ENCODE results near the gene CXCL16. TPM values are rescaled to one million over a fixed set of nuclear protein-coding genes. Genes with fewer than 3 reads are reported as not detected.
A peak's percentile ranks its signal among the peaks of the same experiment; 100 is the strongest.

Gene CXCL16
- total and polyA plus RNA-seq, 12 donors: 2.4 to 50.1 (median 36.2) TPM

GRCh38 chr17:4771519-4772234, 31.9 kb upstream of the CXCL16 start, which contains the start of gene TM4SF5:
Gene TM4SF5 (plus strand): TSS chr17:4771886. CDS start chr17:4771923, 37 bp downstream.
- intact Hi-C loops (cut with DNase I): no loop called here
- Histone ChIP-seq H3K9me3 (replicated peaks in 1 of 3) (no peaks in the 10 kb centered on the region), H3K36me3 (replicated peaks in 1 of 2) (no peaks in the 10 kb centered on the region), H3K27ac (no peak within 1 kb of the TSS), H3K27me3 (no peaks in the 10 kb centered on the region), H3K4me1 (replicated peaks in 1 of 2) (no peaks in the 10 kb centered on the region), H3K4me3 (no peak within 1 kb of the TSS)
- TF ChIP-seq CTCF (IDR thresholded peaks at IDR 0.05) (no peak), POLR2A (IDR thresholded peaks at IDR 0.05) (no peak)
- no peak for DNase-seq
- WGBS, 4 donors: 61 to 71% (median 66%) methylated on average over 12 to 13 of the region's 13 CpGs

GRCh38 chr17:4769628-4770027, 29.9 kb upstream of the CXCL16 start:
- Histone ChIP-seq H3K9me3 (replicated peaks in 1 of 3) (no peaks in the 10 kb centered on the region), H3K27me3 (no peaks in the 10 kb centered on the region), H3K36me3 (replicated peaks in 1 of 2) (no peaks in the 10 kb centered on the region), H3K27ac (no peak overlapping the region), H3K4me3 (no peak overlapping the region), H3K4me1 (replicated peaks in 1 of 2) (no peaks in the 10 kb centered on the region)
- TF ChIP-seq CTCF (IDR thresholded peaks at IDR 0.05) (no peak), POLR2A (IDR thresholded peaks at IDR 0.05) (no peak)
- WGBS, 4 donors: 73 to 93% (median 84%) methylated on average over 2 of the region's 2 CpGs
- intact Hi-C loops (cut with DNase I): no loop called here
- DNase-seq: no peak

- TF ChIP-seq CTCF (IDR thresholded peaks at IDR 0.05) (no peak), POLR2A (IDR thresholded peaks at IDR 0.05) (no peak)
- H3K4me1 ChIP-seq (replicated peaks in 1 of 2): no peaks in the 10 kb centered on the region
- H3K27ac ChIP-seq: peak overlapping the region in 2 of 5 donors; percentile 30 to 53
- no peaks in the 10 kb centered on the region for H3K9me3 ChIP-seq (replicated peaks in 1 of 3)
- no peaks in the 10 kb centered on the region for H3K36me3 ChIP-seq (replicated peaks in 1 of 2)
- no peak overlapping the region for H3K4me3 ChIP-seq
- no peaks in the 10 kb centered on the region for H3K27me3 ChIP-seq
- peak in 1 of 7 donors; percentile 26 for DNase-seq
- 65 to 75% (median 73%) methylated on average over 6 of the region's 6 CpGs for WGBS, 4 donors
- intact Hi-C loops (cut with DNase I): no loop called here
These were observed 28.6 kb upstream of the CXCL16 start for GRCh38 chr17:4768298-4768697.

GRCh38 chr17:4766723-4767122, 27.0 kb upstream of the CXCL16 start:
- TF ChIP-seq CTCF (IDR thresholded peaks at IDR 0.05) (no peak), POLR2A (IDR thresholded peaks at IDR 0.05) (no peak)
- intact Hi-C loops (cut with DNase I): no loop called here
- no peaks in the 10 kb centered on the region for H3K4me1 ChIP-seq (replicated peaks in 1 of 2)
- H3K4me3 ChIP-seq: no peak overlapping the region
- no peaks in the 10 kb centered on the region for H3K27me3 ChIP-seq
- peak overlapping the region in 3 of 5 donors; percentile 50 to 80 (median 68) for H3K27ac ChIP-seq
- WGBS, 4 donors: 65 to 83% (median 69%) methylated on average over 9 of the region's 9 CpGs
- H3K9me3 ChIP-seq (replicated peaks in 1 of 3): no peaks in the 10 kb centered on the region
- no peak for DNase-seq
- no peaks in the 10 kb centered on the region for H3K36me3 ChIP-seq (replicated peaks in 1 of 2)
